Fibroblast of pulmonary artery (primary cell): Measurements from ENCODE around the gene WDR75.

Experiments used
- DNase-seq: peaks from one replicate; pipeline ENCODE4 v3.0.0-alpha.2; 2010; ENCODE audit warnings: low read depth
- H3K4me3 ChIP-seq: replicated peaks from 2 replicates; pipeline ENCODE4 v1.5.1; 2011; ENCODE audit warnings: low read depth, mild to moderate bottlenecking, control low read depth, low read length, moderate library complexity
- CTCF ChIP-seq: IDR thresholded peaks from 2 replicates; pipeline ENCODE4 v1.5.1; 2011; ENCODE audit warnings: mild to moderate bottlenecking, control low read depth, low read length, inconsistent platforms; ENCODE audit errors: missing control alignments

The WDR75 gene

GRCh38 chr2:189504238-189504637, 63.0 kb downstream of the WDR75 start:
- TF ChIP-seq CTCF: no peak
- no peak overlapping the region for H3K4me3 ChIP-seq

GRCh38 chr2:189505492-189505891, 64.2 kb downstream of the WDR75 start:
- DNase-seq: no peak
- no peak for TF ChIP-seq CTCF
- H3K4me3 ChIP-seq: no peak overlapping the region

More at GRCh38 chr2:189504238-189504637, 63.0 kb downstream of the WDR75 start:
- DNase-seq: no peak

GRCh38 chr2:189506514-189506976, 65.3 kb downstream of the WDR75 start:
- no peak overlapping the region for H3K4me3 ChIP-seq
- DNase-seq: peak; percentile 41
- TF ChIP-seq CTCF: no peak

GRCh38 chr2:189511210-189511959, 70.1 kb downstream of the WDR75 start:
- no peak overlapping the region for H3K4me3 ChIP-seq
- no peak for DNase-seq
- TF ChIP-seq CTCF: no peak

GRCh38 chr2:189511960-189512319, 70.7 kb downstream of the WDR75 start:
- no peak overlapping the region for H3K4me3 ChIP-seq
- DNase-seq: no peak
- TF ChIP-seq CTCF: no peak

- DNase-seq: no peak
Observed at GRCh38 chr2:189512879-189513278, 71.6 kb downstream of the WDR75 start.

More at GRCh38 chr2:189512879-189513278, 71.6 kb downstream of the WDR75 start:
- H3K4me3 ChIP-seq: no peak overlapping the region
- TF ChIP-seq CTCF: no peak
